ENCODE results near the gene UBL7.

UBL7 gene

DNA sequence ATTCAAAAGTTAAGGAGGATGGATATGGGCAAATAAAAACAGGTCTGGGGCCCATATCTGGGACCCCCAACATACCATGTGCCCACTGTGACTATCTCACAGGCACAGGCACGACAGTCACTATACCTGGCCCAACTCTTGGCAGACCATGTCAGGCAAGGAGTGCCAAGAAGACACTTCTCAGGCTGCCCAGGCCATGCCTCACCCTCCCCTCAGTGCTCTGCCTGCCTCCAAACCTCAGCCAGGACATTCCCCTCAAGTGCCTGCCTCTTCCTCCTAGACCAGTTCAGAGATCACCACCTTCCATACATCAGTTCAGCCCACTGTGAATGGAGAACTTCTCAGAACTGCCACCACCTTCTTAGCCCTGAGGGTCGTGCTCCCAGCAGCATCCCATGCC is 22.8 kb downstream of the UBL7 start:
- DNase-seq, result no peak

DNA sequence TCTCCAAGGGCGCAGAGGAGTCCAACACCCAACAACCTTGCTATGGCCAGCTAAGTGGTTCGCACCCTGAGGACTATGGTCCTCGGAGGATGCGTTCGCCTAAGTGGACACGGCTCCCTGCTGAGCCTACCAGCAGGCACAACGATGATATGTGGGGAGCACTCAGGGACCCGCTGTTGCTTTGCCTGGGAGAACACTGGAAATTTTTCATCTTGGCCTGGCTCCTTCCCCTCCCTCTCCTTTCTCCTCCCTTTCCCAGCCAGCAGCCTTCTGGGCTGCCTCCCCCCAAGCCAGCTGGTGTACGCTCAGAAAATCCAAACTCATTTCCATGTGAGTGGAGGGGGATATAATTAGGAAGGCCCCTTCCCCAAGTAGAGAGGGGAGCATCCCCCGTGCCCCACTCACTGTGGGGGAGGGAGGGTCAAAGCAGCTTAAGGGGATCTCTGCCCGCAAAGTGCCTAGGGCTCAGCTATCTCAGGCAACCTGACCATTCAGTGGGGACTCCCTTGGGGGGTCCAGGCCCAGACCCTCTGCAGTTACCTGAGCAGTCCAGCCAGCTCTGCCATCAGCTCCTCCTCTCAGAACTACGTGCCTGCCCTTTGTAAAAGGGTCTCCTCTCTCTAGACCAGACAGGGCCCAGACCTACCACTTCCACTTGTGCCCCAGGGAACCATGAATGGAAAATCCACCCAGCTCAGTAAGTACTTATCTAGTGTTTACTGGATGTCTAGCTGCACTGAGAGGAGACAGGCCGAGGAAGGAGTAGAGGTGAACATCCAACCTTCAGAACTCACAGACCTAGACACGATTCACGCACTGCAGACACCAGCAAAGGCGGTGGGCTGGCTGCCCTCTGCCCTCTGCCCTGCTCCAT is 26.5 kb downstream of the UBL7 start:
- DNase-seq, result no peak

DNA sequence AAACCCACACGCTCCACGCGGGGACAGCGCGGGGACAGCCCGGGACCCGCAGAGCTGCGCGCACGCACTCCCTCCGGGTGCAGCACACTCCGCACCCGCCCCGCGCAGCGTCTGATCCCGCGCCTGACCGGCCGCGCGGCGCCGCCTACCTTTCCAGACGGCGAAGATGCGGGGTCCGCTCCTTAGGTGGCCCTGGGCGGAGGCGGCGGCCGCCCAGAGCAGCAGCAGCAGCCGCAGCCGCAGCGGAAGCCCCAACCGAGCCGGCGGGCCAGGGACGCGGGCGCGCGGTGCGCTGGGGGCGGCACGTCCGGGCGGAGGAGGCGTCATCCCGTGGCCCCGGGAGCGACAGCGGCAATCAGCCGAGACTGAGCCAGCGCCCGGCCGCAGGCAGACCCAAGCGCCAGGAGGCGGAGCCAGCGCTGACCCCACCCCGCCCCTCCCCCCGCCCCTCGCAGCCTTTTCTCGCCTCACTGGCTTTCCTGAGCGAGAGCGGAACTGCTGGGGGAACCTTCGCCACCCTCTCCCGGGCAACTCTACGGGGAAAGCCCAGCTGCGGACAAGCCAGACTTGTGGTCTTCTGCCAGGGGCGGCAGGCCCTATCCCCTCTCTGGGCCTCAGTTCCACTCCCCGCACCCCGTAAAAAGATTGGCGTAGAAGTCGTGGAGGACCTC is 27.2 kb downstream of the UBL7 start, which contains the start of gene SEMA7A:
SEMA7A (minus strand) TSS at position 367 of the 671 bp plus-strand sequence; CDS start at position 327, 40 bp downstream.
- peak; percentile 4 for DNase-seq

DNA sequence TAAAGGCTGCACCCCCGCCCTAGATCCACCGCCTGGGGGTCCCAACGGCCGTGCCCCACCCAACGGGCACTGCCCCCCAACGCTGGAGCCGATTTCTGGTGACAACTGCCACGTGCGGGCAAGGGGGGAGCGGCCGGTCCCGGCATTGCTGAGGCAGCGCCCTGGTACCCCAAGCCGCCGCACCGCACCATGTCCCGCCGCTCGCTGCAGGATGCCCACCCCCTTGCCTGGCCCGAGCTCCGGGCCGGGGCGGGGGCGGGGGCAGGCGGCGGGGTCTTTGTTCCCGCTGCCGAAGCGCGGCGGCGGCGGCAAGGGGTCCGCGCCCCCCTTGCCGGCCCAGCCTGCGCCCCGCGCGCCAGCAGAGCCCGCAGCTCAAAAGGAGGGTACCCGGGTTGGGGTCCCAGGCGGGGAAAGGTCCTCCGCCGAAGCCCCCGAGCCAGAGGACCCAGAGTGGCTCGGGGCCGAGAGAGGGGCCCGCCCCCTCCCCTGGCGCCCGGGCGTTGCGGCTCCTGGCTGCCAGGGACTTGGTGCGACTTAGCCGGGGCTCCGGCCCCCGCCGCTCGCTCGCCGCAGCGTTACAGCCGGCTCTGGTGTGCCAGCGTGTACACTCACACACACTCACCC is 27.9 kb downstream of the UBL7 start:
- no peak for DNase-seq

DNA sequence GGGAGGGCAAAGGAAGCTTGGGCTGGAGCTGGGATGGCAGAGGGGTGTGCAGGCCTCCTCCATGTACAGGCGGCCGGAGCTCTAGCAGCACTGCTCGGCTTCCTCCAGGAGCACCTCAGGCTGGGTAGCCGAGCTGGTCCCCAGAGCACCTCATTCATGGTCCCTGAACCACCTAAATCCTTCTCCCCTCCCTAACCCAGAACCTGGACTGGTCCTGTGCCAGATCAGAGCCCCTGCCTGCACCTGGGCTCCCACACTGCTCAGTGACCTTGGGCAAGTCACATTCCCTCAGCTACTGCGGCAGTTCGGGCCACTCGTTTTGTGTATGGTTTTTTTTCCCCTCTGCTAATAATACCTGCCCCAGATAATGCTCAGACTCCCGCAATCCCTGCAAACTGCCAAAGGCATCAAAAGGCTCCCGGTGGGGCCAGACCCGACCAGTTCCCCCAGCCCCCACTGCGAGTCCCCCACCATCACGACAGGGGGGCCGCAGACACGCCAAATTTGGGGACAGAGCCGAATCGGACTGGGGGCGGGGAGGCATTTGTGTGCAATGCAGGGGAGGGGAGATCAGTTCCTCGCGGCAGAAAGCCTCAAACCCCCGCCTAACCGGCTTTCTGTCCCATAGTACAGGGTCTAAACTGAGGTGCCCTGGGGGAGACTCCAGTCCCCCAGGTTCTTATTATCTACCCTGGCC is 28.5 kb downstream of the UBL7 start:
- no peak for DNase-seq

DNA sequence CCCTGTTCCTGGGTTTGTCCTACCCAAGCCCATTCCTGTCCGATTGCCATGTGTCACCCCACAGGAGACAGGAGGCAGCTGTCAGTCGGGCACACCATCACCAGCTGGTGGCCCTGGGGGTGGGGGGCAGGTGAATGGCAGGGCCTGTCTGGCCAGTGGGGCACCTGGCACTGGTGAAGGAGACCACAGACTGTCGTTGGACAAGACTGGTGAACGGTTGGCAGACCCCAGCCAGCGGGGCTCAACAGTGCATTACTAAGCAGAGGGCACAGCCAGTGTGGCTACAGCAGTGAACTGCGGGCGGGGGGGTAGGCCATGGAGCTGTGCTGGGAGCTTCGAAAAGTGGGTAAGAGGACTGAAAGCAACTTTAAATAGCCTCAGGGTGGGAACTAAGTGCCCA is 29.3 kb downstream of the UBL7 start:
- DNase-seq, result no peak

DNA sequence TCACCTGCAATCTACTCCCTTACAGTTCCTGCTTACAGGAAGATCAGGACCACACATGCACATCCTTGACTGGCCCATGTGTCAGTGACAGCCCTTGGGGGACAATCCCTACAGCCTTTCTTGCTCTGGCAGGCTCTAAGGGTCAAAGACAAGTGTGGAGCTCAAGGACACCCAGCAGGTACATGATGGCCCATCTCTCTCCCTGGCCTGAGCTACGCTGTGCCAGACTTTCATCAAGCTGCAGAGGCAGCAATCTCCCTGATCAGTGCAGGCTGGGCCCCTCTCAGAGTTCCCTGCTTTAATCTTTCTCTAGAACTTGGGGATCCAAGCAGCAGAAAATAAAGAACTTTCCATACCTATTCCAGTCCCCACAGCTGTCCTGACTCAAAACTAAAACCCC is 29.8 kb downstream of the UBL7 start:
- no peak for DNase-seq

DNA sequence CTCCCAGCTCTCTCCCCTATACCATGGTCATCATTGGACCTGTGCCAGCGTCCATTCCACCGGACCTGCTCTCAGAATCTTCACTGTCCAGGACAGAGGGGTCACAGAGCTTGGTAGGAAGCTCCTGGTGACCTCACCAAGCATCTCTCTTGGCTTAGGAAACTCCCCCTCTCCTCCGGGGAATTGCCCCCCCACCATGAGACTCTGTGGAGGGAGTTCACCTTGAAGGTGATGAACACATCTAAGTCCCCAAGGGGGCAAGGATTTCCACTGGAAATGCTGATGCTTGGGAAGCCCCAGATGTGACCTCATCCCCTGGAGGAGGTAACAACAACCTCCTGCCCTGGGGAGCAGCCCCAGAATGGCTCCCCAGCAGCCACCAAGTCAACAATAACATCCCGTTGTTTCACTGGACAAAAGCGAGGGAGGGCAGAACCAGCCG is 30.4 kb downstream of the UBL7 start:
- DNase-seq, result no peak

DNA sequence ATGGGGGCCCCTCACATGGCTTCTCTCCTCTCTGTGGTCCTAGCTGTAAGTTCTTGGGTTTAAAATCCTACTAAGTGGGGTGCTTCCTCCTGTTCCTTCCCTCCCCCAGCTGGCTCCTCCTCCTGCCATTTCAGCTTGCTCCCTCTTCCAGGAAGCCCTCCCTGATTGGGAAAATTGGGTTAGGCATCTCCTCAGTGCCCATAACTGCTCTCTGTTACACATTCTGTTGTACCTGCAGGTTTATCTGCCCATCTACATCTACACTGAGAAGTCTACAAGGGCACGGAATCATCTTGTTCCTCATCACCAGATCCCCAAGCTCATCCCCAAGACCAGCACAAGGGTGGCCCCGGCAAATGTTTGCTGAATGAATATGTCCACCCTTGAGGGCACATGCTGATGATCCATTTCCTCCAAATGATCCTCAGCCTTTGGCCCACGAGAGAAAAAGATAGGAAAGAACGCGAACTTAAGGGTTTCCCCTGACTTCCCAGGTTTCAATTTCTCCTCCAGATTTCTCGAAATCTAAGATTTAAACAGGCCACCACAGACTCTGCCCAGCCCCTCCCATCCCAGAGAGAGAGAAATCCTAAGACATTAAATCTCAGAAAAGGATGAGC is 31.1 kb downstream of the UBL7 start:
- DNase-seq, result no peak

DNA sequence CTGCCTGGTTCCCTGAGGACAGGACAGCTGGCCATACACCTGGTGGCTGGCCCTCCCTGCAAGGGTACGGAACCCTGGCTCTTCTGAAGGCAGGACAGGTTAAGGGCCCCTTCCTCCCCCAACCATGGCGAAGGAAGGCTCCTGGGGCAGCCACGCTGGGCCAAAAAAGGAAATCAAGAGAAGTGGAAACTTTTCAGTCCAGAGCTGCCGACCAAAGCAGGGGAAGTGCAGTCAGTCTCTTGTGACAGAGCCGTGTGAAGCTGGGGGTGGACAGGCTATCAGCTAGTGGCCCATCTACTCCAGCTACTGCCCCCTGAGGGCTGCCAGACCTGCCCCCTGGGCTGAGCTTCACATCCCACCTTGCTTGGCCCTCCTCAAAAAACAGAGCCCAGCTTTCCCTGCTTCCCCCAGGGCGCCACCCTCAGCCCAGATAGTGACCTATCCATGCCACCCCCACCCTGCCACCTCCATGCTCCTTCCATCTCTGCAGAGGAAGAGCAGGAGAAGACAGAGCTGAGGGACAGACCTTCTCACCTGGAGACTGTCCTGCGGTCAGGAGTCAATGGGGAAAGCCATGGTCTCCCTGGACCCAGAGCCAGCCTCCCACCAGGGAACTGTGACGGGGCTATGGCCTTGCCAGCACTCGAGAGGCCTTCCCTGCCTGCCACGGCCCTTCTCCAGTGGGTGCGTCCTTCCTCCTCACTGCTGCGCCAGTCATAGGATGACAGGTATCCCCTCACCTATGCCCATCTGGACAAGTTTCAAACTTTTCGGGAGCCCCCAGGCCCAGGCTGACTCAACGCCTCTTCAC is 31.8 kb downstream of the UBL7 start:
- DNase-seq, result no peak

DNA sequence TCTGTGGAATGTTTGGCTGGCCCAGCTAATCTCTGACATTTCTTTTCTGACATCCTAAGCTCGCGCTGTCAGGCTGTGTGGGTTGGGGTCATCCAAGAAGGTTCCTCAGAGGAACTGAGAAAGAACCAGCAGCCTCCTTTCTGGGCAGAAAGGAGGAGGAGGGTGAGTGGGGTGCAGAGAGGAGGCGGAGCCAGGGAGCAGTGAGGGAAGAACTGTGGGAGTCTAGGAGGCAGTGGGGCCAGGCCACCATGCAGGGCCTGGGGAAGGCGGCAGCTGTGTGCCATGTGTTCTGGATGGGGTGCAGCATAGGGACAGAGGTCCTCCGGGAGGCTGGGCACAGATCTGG is 32.5 kb downstream of the UBL7 start:
- no peak for DNase-seq

DNA sequence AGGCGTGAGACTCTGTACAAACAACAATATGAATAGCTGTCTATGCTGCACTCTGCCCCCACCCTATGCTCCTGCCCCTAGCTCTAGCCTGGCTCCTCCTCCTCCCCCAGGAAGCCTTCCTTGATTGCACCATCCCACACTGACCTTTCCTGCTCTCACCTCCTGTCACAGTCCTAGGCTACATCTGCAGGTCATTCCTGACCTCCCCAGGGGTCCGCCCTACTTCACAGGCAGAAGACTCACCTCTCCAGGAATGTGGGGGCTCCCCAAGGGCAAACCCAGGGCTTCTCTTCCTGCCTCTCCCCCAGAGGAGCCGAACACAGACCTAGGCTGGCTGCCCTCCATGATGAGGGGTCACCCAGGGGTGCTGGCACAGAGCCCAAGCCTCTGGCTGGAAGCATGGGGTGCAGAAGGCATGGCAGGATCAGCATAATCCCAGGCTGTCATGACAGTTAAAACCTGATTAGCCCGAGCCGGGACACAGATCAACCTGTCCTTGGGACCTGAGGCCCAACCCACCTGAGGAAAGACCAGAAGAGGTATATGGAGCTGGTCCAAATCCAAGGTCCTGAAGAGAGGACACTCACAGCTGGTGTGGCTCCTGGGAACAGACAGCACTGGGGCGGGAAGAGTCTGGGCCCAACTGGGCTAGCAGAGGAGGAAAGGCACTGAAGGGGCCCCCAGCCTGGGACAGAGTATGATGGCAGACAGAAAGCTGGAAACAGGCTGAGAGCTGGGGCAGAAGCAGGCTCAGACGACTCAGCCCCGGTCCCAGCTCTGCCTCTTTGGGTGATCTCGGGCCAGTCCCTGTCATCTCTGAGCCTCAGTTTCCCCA is 33.1 kb downstream of the UBL7 start:
- DNase-seq, result no peak

DNA sequence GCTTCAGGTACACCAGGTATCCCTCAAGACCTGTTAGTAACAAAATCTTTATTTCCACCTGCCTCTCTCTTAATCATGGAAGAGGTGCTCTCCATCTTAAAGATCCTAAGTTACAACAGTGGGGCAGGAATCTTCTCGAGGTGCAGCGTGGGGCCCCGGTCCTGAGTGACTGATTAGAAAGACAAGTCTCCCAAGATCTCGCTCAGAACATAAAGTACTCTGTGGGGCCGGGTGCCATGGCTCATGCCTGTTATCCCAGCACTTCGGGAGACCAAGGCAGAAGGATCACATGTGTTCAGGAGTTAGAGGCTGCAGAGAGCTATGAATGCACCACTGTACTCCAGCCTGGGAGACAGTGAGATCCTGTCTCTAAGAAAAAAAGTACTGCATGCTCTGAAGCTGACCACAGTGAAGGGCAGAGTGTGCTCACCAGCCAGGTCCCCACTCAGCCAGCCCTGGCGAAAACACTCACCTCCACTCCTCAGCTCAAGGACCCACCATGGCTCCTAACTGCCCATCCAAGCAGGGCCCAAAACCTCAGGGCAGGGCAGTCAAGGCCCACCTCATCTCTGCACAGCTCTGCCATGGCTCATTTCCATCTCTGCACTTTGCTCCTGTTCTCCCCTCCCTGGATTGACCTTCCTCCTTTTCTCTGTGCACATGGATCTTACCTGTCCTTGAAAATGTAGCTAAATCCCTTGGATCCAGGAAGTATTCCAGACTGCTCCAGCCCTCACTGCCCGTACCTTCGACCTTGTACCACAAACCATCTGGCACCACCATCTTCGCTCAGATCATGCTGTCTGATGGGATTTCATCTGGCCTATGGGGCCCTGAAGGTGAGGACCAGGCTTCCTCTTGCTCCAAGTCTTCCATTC is 34.3 kb downstream of the UBL7 start:
- DNase-seq, result no peak

DNA sequence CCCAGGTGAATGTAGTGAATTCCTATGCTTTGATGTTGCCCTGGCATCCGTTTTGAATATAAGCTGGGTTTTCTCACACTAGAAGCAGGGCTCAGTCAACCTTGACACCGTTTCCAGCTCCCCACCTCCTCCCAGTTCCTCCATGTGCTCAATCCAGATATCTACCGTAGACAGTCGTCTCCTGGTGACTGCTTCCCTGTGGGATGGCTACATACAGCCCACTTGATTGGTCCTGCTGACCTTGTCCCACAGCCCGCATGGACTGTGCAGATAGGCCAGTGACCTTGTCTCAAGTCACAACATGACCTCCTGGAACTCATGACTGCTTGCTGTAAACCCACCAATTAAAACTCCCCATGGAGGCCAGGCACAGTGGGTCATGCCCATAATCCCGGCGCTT is 35.3 kb downstream of the UBL7 start:
- DNase-seq, result no peak

DNA sequence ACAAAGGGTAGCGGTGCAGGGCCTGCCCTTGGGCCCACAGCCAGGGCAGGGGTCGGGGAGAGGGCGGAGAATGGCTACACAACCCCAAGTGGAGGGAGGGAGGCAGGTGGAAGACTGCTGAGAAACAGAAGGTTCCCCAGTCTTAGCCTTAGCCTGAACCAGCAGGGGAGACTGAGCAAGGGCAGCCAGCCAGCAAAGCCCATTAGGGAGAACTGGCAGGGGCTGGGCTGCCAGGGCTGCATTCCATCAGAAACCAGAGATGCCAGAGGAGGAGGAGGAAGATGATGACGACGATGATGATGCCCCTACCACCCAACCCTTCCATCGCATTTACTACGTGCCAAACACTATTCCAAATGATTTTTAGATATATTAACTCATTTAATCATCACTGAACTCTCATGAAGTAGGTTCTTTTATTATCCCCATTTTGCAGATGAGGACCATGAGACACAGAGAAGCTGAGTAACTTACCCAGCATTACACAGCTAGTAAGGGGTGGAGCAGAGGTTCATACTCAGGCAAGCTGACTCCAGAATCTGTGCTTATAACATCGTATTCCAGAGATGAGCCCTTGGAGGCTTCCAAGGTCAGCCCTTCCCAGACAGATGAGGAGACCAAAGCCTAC is 35.9 kb downstream of the UBL7 start:
- DNase-seq, result no peak

DNA sequence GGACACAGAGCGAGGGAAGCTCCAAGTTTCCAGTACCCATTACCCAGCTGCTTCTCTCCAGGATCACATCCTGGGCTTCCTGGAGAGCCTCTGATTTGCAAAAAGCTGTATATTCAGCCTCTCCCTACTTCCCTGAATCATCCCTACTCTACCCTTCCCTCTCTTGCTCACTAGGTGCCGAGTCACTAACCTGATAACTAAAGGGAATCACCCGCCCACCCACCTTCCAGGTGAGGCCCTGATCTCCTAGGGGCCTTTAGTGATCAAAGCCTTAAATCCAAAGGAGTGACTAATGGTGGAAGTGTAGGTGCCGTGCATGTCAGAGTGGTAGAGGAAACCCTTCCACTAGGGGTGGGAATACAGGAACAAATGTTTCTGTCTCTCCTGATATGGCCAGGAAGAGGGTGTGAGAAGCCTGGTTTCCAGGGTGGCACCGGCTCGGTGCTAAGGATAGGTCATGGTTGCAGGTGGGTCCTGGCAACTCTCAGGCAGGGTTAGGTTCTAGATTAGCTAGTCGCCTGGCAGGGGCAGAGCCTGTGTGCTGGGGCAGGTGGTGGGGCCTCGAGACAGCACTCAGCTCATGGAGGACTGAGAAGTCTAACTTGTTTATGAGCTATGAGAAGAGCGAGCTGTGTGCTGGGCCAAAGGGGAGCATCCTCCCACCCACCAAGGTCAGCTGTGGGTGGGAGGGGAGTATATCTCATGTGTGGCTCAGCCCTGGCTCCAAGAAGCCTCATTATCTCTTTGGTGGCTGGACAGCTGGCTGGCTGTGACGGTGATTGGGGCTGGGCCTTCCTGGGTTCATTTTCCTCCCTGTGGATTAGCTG is 37.3 kb downstream of the UBL7 start:
- no peak for DNase-seq

DNA sequence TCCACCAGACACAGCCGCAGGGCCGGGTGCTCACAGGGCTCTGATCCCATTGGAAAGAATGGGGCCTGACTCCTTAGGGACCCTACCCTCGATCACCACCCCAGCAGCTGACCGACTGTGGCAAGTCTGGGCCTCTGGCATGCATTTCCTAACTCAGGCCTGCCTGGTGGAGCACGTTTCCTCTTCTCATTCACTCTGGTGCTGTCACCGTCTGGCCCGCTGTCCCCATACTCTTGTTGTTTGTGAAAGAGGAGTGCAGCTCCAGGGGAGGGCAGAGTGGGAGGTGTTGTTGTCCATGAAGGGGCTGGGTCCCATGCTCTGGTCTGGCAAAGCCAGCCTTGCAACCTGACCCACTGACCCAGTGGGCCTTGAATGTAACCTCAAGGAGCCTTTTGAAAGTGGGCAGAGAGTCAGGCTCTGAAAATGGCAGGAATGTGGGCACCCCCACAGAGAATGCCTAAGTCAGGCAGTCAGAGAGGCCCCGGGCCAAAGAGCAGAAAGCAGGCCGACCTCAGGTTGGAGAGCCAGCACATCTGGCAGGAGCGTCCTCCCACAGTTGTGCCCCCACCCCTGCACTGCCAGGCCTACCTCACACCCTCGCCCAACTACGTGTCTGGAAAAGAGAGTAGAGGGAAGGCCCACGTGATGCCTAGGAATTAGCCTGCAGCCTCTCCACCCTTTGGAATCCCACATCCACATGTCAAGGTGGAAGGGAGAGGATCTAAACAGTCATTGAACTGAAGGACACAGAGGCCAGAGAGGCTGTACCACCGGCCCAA is 38.1 kb downstream of the UBL7 start:
- no peak for DNase-seq

DNA sequence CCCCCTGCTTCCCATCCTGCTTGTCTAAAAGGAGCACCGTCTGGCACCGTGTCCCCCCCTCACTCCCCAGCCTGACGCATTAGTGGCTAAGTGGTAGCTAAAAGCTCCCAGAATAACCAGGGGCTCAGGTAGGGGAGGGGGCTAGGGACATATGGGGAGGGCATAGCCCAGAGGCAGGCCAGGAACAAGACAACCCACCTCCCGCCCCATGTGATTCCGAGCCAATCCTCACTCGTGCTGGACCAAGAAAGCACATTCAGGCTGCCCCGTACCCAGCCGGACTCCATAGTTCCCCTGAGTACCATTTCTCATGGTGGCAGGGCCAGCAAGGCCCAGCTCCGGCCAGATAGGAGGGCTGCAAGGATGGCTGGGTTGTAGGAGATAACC is 38.7 kb downstream of the UBL7 start:
- DNase-seq, result no peak

All from NCI-H1694 treated with DMSO at 0.1 percent for 48 hours (cell line).